CD4-positive, CD25-positive, alpha-beta regulatory T cell (primary cell): Measurements from ENCODE around the gene EREG. TPM values are rescaled to one million over a fixed set of nuclear protein-coding genes. Genes with fewer than 3 reads are reported as not detected.

Experiments
- ATAC-seq, 2 donors: fragments of 150-1000 bp; cut with Tn5 transposase; one replicate each; pipeline ENCODE4 v1.10.0; 2021; ENCODE audit warnings: low read depth in 2 of 2, moderate number of reproducible peaks in 2 of 2, moderate library complexity in 1 of 2
- DNase-seq, 3 donors: peaks; one replicate each; pipeline versions ENCODE4 v3.0.0 to v3.0.0-alpha.2; 2012 to 2022; ENCODE audit warnings: mixed read lengths in 1 of 3
- H3K27ac ChIP-seq: one replicate; pipeline ENCODE4 v1.7.0; 2013; ENCODE audit warnings: mild to moderate bottlenecking, low read length; ENCODE audit not compliant: insufficient read depth, poor library complexity, severe bottlenecking
- H3K27me3 ChIP-seq: one replicate; pipeline ENCODE4 v1.7.0; 2013; ENCODE audit warnings: low read length; ENCODE audit not compliant: control insufficient read depth, insufficient read depth
- H3K36me3 ChIP-seq: one replicate; pipeline ENCODE4 v1.7.0; 2013; ENCODE audit warnings: mild to moderate bottlenecking, low read length, moderate library complexity; ENCODE audit not compliant: control insufficient read depth, insufficient read depth
- H3K4me1 ChIP-seq: 2 replicates; pipeline ENCODE4 v1.7.0; 2013; ENCODE audit warnings: mild to moderate bottlenecking, low read length; ENCODE audit not compliant: insufficient read depth, control insufficient read depth, poor library complexity, severe bottlenecking
- H3K4me3 ChIP-seq: one replicate; pipeline ENCODE4 v1.7.0; 2013; ENCODE audit warnings: low read depth, mild to moderate bottlenecking, low read length, moderate library complexity
- H3K9me3 ChIP-seq, 2 experiments: 1 replicate in 1 of 2; 2 replicates in 1 of 2; pipeline ENCODE4 v1.7.0; 2013; ENCODE audit warnings: low read length in 2 of 2, mild to moderate bottlenecking in 1 of 2, moderate library complexity in 1 of 2; ENCODE audit not compliant: control insufficient read depth in 2 of 2
- H3K27ac Mint-ChIP-seq, 3 donors: one replicate each; pipeline ENCODE4 v1.8.0; 2020 to 2022; ENCODE audit warnings: mild to moderate bottlenecking in 3 of 3, mixed read lengths in 3 of 3, moderate library complexity in 2 of 3
- H3K27me3 Mint-ChIP-seq: one replicate; pipeline ENCODE4 v1.8.0; 2022; ENCODE audit warnings: mild to moderate bottlenecking, mixed read lengths
- H3K36me3 Mint-ChIP-seq: one replicate; pipeline ENCODE4 v1.8.0; 2020; ENCODE audit warnings: mixed read lengths
- H3K4me1 Mint-ChIP-seq, 4 donors: one replicate each; pipeline ENCODE4 v1.8.0; 2020 to 2022; ENCODE audit warnings: mixed read lengths in 4 of 4, mild to moderate bottlenecking in 1 of 4
- H3K4me3 Mint-ChIP-seq, 4 donors: one replicate each; pipeline ENCODE4 v1.8.0; 2020 to 2022; ENCODE audit warnings: mild to moderate bottlenecking in 4 of 4, mixed read lengths in 4 of 4, moderate library complexity in 3 of 4
- H3K9me3 Mint-ChIP-seq, 7 donors: one replicate each; pipeline ENCODE4 v1.8.0; 2020 to 2022; ENCODE audit warnings: mixed read lengths in 7 of 7, mild to moderate bottlenecking in 3 of 7, moderate library complexity in 2 of 7
- polyA plus RNA-seq, 4 donors: library from polyadenylated mRNA; unstranded; fragments of 300-500 nt; fragmentation: Illumina TruSeq; gene quantifications; one replicate each; pipeline ENCODE4 v1.2.3, GENCODE V29; 2021
- total RNA-seq: library from RNA; stranded (reverse); gene quantifications from one replicate; pipeline ENCODE4 v1.2.3, GENCODE V29; 2022

Gene EREG
- total and polyA plus RNA-seq, 5 donors from 2014 or later, result 1.0 TPM; not detected in 4

GRCh38 chr4:74368596-74368995, 3.7 kb downstream of the EREG start:
- ATAC-seq, result no peak
- no peak for DNase-seq
- H3K36me3 ChIP-seq, result no peaks in the 10 kb centered on the region
- H3K4me1 ChIP-seq, result no peaks in the 10 kb centered on the region
- H3K27ac Mint-ChIP-seq, result no peak overlapping the region
- H3K36me3 Mint-ChIP-seq, result no peaks in the 10 kb centered on the region
- peaks cover 14% of the 10 kb centered on the region for H3K27me3 ChIP-seq
- H3K4me1 Mint-ChIP-seq, result peaks cover 5 to 11% (median 7%) of the 10 kb centered on the region in 4 donors
- no peak overlapping the region for H3K4me3 Mint-ChIP-seq
- H3K27ac ChIP-seq, result no peak overlapping the region
- H3K27me3 Mint-ChIP-seq, result peaks cover 32% of the 10 kb centered on the region
- H3K9me3 ChIP-seq, result no peaks in the 10 kb centered on the region
- no peak overlapping the region for H3K4me3 ChIP-seq
- H3K9me3 Mint-ChIP-seq, result peaks cover 0 to 3% (median 0%) of the 10 kb centered on the region in 7 donors

GRCh38 chr4:74369855-74370254, 4.9 kb downstream of the EREG start:
- no peaks in the 10 kb centered on the region for H3K9me3 ChIP-seq
- H3K9me3 Mint-ChIP-seq, result no peaks in the 10 kb centered on the region
- no peak overlapping the region for H3K4me3 Mint-ChIP-seq
- H3K27me3 Mint-ChIP-seq, result peaks cover 21% of the 10 kb centered on the region
- no peak overlapping the region for H3K27ac ChIP-seq
- H3K4me3 ChIP-seq, result no peak overlapping the region
- H3K27ac Mint-ChIP-seq, result no peak overlapping the region
- H3K36me3 ChIP-seq, result no peaks in the 10 kb centered on the region
- H3K4me1 ChIP-seq, result no peaks in the 10 kb centered on the region
- no peak for ATAC-seq
- peaks cover 6% of the 10 kb centered on the region for H3K27me3 ChIP-seq
- no peak for DNase-seq
- H3K36me3 Mint-ChIP-seq, result no peaks in the 10 kb centered on the region
- H3K4me1 Mint-ChIP-seq, result peaks cover 0 to 5% (median 3%) of the 10 kb centered on the region in 4 donors

- no peak overlapping the region for H3K27ac Mint-ChIP-seq
- H3K27me3 Mint-ChIP-seq, result peaks cover 12% of the 10 kb centered on the region
- Histone ChIP-seq H3K4me1 (no peaks in the 10 kb centered on the region), H3K9me3 (no peaks in the 10 kb centered on the region), H3K36me3 (no peaks in the 10 kb centered on the region), H3K4me3 (no peak overlapping the region), H3K27ac (no peak overlapping the region), H3K27me3 (peaks cover 6% of the 10 kb centered on the region)
- DNase-seq (peak in 2 of 3 donors; percentile 6 to 37), ATAC-seq (peak; percentile 48 to 70)
- H3K9me3 Mint-ChIP-seq, result no peaks in the 10 kb centered on the region
- no peaks in the 10 kb centered on the region for H3K36me3 Mint-ChIP-seq
- no peak overlapping the region for H3K4me3 Mint-ChIP-seq
- peaks cover 0 to 5% (median 0%) of the 10 kb centered on the region in 4 donors for H3K4me1 Mint-ChIP-seq
These were observed 6.0 kb downstream of the EREG start for GRCh38 chr4:74370912-74371311.

GRCh38 chr4:74374128-74374527, 9.2 kb downstream of the EREG start:
- H3K4me1 ChIP-seq, result no peaks in the 10 kb centered on the region
- no peak overlapping the region for H3K27ac ChIP-seq
- no peak overlapping the region for H3K27ac Mint-ChIP-seq
- no peaks in the 10 kb centered on the region for H3K9me3 Mint-ChIP-seq
- no peak overlapping the region for H3K4me3 ChIP-seq
- no peaks in the 10 kb centered on the region for H3K36me3 Mint-ChIP-seq
- no peak overlapping the region for H3K4me3 Mint-ChIP-seq
- DNase-seq (no peak), ATAC-seq (no peak)
- H3K27me3 Mint-ChIP-seq, result peaks cover 7% of the 10 kb centered on the region
- no peaks in the 10 kb centered on the region for H3K27me3 ChIP-seq
- H3K36me3 ChIP-seq, result no peaks in the 10 kb centered on the region
- H3K9me3 ChIP-seq, result no peaks in the 10 kb centered on the region
- H3K4me1 Mint-ChIP-seq, result no peaks in the 10 kb centered on the region

GRCh38 chr4:74374561-74375327, 9.8 kb downstream of the EREG start:
- no peaks in the 10 kb centered on the region for H3K9me3 ChIP-seq
- ATAC-seq (peak in 1 of 2 donors; percentile 18), DNase-seq (no peak)
- no peaks in the 10 kb centered on the region for H3K4me1 ChIP-seq
- Mint-ChIP-seq H3K4me1 (no peaks in the 10 kb centered on the region), H3K9me3 (no peaks in the 10 kb centered on the region), H3K27ac (peak overlapping the region in 1 of 3 donors; percentile 59), H3K27me3 (peaks cover 7% of the 10 kb centered on the region), H3K36me3 (no peaks in the 10 kb centered on the region), H3K4me3 (no peak overlapping the region)
- no peak overlapping the region for H3K27ac ChIP-seq
- H3K36me3 ChIP-seq, result no peaks in the 10 kb centered on the region
- H3K27me3 ChIP-seq, result no peaks in the 10 kb centered on the region
- H3K4me3 ChIP-seq, result no peak overlapping the region

- Mint-ChIP-seq H3K36me3 (no peaks in the 10 kb centered on the region), H3K27ac (no peak overlapping the region), H3K4me3 (no peak overlapping the region), H3K4me1 (no peaks in the 10 kb centered on the region), H3K27me3 (peaks cover 7% of the 10 kb centered on the region), H3K9me3 (no peaks in the 10 kb centered on the region)
- Histone ChIP-seq H3K4me1 (no peaks in the 10 kb centered on the region), H3K36me3 (no peaks in the 10 kb centered on the region), H3K4me3 (no peak overlapping the region), H3K27ac (no peak overlapping the region), H3K27me3 (no peaks in the 10 kb centered on the region), H3K9me3 (no peaks in the 10 kb centered on the region)
- DNase-seq, result no peak
- no peak for ATAC-seq
These were observed 11.0 kb downstream of the EREG start for GRCh38 chr4:74375824-74376426.

GRCh38 chr4:74376888-74377483, 12.0 kb downstream of the EREG start:
- H3K4me1 Mint-ChIP-seq, result no peaks in the 10 kb centered on the region
- Histone ChIP-seq H3K36me3 (no peaks in the 10 kb centered on the region), H3K27ac (no peak overlapping the region), H3K27me3 (no peaks in the 10 kb centered on the region), H3K4me1 (no peaks in the 10 kb centered on the region), H3K9me3 (no peaks in the 10 kb centered on the region), H3K4me3 (no peak overlapping the region)
- DNase-seq (peak in 2 of 3 donors; percentile 30 to 32), ATAC-seq (no peak)
- no peaks in the 10 kb centered on the region for H3K9me3 Mint-ChIP-seq
- no peaks in the 10 kb centered on the region for H3K36me3 Mint-ChIP-seq
- no peak overlapping the region for H3K27ac Mint-ChIP-seq
- peaks cover 7% of the 10 kb centered on the region for H3K27me3 Mint-ChIP-seq
- H3K4me3 Mint-ChIP-seq, result no peak overlapping the region
